GM12878 (cell line): ENCODE results near the gene OVOL1. TPM values are rescaled to one million over a fixed set of nuclear protein-coding genes. Genes with fewer than 3 reads are reported as not detected.

Source experiments
- BHLHE40 ChIP-seq, 2 experiments: fragments of 450-650 bp in 1 of 2; IDR thresholded peaks; 2 replicates each; pipeline ENCODE4 v1.6.1; 2011 to 2017; ENCODE audit warnings: low read depth in 2 of 2, borderline replicate concordance in 1 of 2, improper control_type of control experiment in 1 of 2, low read length in 1 of 2, mild to moderate bottlenecking in 1 of 2
- CTCF ChIP-seq, 3 experiments: IDR thresholded peaks in 2 of 3; conservative IDR thresholded peaks in 1 of 3; 2 replicates each; pipeline ENCODE4 v1.5.1; 2011; ENCODE audit warnings: low read depth in 3 of 3, low read length in 3 of 3, mild to moderate bottlenecking in 3 of 3, control low read depth in 2 of 3, moderate library complexity in 2 of 3, inconsistent platforms in 1 of 3, mixed read lengths in 1 of 3; ENCODE audit not compliant: control insufficient read depth in 2 of 3, insufficient read depth in 1 of 3; ENCODE audit errors: extremely low read depth in 1 of 3
- DPF2 ChIP-seq: fragments of 450-650 bp; IDR thresholded peaks from 2 replicates; pipeline ENCODE4 v1.6.1; 2017; ENCODE audit warnings: mild to moderate bottlenecking
- EP300 ChIP-seq, 2 experiments: fragments of 150-350 bp in 1 of 2; IDR thresholded peaks; 2 replicates each; pipeline ENCODE4 v1.6.1; 2011 to 2012; ENCODE audit warnings: low read depth in 2 of 2, low read length in 2 of 2, borderline replicate concordance in 1 of 2, improper control_type of control experiment in 1 of 2, inconsistent platforms in 1 of 2; ENCODE audit not compliant: control insufficient read depth in 1 of 2
- HDAC2 ChIP-seq: fragments of 200-600 bp; sonication (generic); IDR thresholded peaks from 2 replicates; pipeline ENCODE4 v1.6.1; 2017
- KLF5 ChIP-seq: fragments of 450-650 bp; IDR thresholded peaks from 2 replicates; pipeline ENCODE4 v1.6.1; 2014; ENCODE audit warnings: mild to moderate bottlenecking; ENCODE audit not compliant: partially characterized antibody
- NKRF ChIP-seq: fragments of 450-650 bp; conservative IDR thresholded peaks from 2 replicates; pipeline ENCODE4 v1.6.1; 2017; ENCODE audit warnings: mild to moderate bottlenecking, moderate library complexity
- POLR2AphosphoS2 ChIP-seq: IDR thresholded peaks from 2 replicates; pipeline ENCODE4 v1.6.1; 2011; ENCODE audit warnings: low read depth, mild to moderate bottlenecking, low read length, improper control_type of control experiment, moderate library complexity
- RBBP5 ChIP-seq: fragments of 200-600 bp; sonication (generic); conservative IDR thresholded peaks from 2 replicates; pipeline ENCODE4 v1.6.1; 2016
- SMARCA5 ChIP-seq: fragments of 450-650 bp; IDR thresholded peaks from 2 replicates; pipeline ENCODE4 v1.6.1; 2017; ENCODE audit warnings: mild to moderate bottlenecking
- SMC3 ChIP-seq: IDR thresholded peaks from 2 replicates; pipeline ENCODE4 v1.6.1; 2011; ENCODE audit warnings: low read length, improper control_type of control experiment, borderline replicate concordance
- TBL1XR1 ChIP-seq: IDR thresholded peaks from 2 replicates; pipeline ENCODE4 v1.6.1; 2012; ENCODE audit warnings: low read depth, low read length, improper control_type of control experiment
- YY1 ChIP-seq: IDR thresholded peaks from 2 replicates; pipeline ENCODE4 v1.6.1; 2011; ENCODE audit warnings: low read depth, mild to moderate bottlenecking, low read length
- ZNF592 ChIP-seq: fragments of 450-650 bp; IDR thresholded peaks from 2 replicates; pipeline ENCODE4 v1.6.1; 2017; ENCODE audit warnings: mild to moderate bottlenecking, moderate library complexity
- ZNF687 ChIP-seq: fragments of 450-650 bp; IDR thresholded peaks from 2 replicates; pipeline ENCODE4 v1.6.1; 2017; ENCODE audit warnings: mild to moderate bottlenecking, moderate library complexity
- polyA plus RNA-seq, 11 experiments: library from polyadenylated mRNA; depleted of rRNA in 4 of 11; unstranded in 6 of 11; stranded (reverse) in 5 of 11; fragments of >200 nt; fragmentation: Nextera tagmentation in 4 of 11; fragmentation: Illumina TruSeq in 1 of 11; extraction: Ambion mirVana in 4 of 11; extraction: Trizol in 1 of 11; gene quantifications; 1 replicate in 1 of 11; 2 replicates in 10 of 11; pipeline versions ENCODE4 v1.2.1 to v1.2.3, GENCODE V29; 2011 to 2016; ENCODE audit warnings: inconsistent platforms in 2 of 11, missing spikeins in 2 of 11, low read depth in 1 of 11
- total RNA-seq, 4 experiments: library from RNA; depleted of rRNA in 3 of 4; stranded (reverse); fragments of >200 nt in 3 of 4; fragmentation: Illumina TruSeq in 1 of 4; extraction: Trizol in 1 of 4; gene quantifications; 2 replicates each; pipeline versions ENCODE4 v1.2.1 to v1.2.3, GENCODE V29; 2013 to 2021

OVOL1 gene
- total and polyA plus RNA-seq, 10 of the 15 experiments (the other 5 are each of a cell fraction or from before 2014, with no cell fraction given): 0.04 to 0.96 (median 0.09) TPM; not detected in 7

- TF ChIP-seq CTCF (IDR thresholded peaks at IDR 0.05 in 2 of 3, conservative IDR thresholded peaks at IDR 0.05 in 1 of 3; ENCODE audit: control insufficient read depth in 2 of 3, extremely low read depth in 1 of 3, insufficient read depth in 1 of 3, low read depth in 3 of 3, low read length in 3 of 3) (peak; percentile 97 to 99 (median 98)), DPF2 (peak; percentile 90), TBL1XR1 (0 out of 2 replicates have a peak, but pooled peaks have one; percentile 21), KLF5 (no peak), POLR2AphosphoS2 (no peak), SMARCA5 (peak; percentile 98), YY1 (0 out of 2 replicates have a peak, but pooled peaks have one; percentile 75), RBBP5 (no peak), ZNF592 (peak; percentile 84; the same call in 1 of the 2 replicates), BHLHE40 (IDR thresholded peaks at IDR 0.05; ENCODE audit: borderline replicate concordance in 1 of 2, low read depth in 2 of 2, low read length in 1 of 2) (peak; percentile 13 to 76; a peak in 3 of 4 replicates), EP300 (IDR thresholded peaks at IDR 0.05; ENCODE audit: borderline replicate concordance in 1 of 2, control insufficient read depth in 1 of 2, low read depth in 2 of 2, low read length in 2 of 2) (0 out of 4 replicates have a peak, but pooled peaks of 1 of the 2 experiments have one; percentile 30), HDAC2 (no peak), SMC3 (peak; percentile 96), ZNF687 (peak; percentile 71), NKRF (peak; percentile 91)
These were observed 31.2 kb downstream of the OVOL1 start (continued) for GRCh38 chr11:65817835-65818680.
